GM23338 (cell line): ENCODE results near the gene GPR152. TPM values are rescaled to one million over a fixed set of nuclear protein-coding genes. Genes with fewer than 3 reads are reported as not detected.

Source experiments
- ATAC-seq: fragments of 200-7000 bp; cut with Tn5 transposase; 3 replicates; pipeline ENCODE4 v1.9.1; 2020
- DNase-seq: peaks from one replicate; pipeline ENCODE4 v3.0.0-alpha.2; 2015; ENCODE audit warnings: low spot score
- H2AFZ ChIP-seq: fragments of 200-600 bp; sonication (generic); 2 replicates; pipeline ENCODE4 v1.8.0; 2016; ENCODE audit warnings: antibody characterized with exemption, mild to moderate bottlenecking, moderate library complexity
- H3F3A ChIP-seq: fragments of 200-600 bp; sonication (generic); replicated peaks from 2 replicates; pipeline ENCODE4 v1.8.0; 2017; ENCODE audit warnings: antibody characterized with exemption, mixed run types, low read depth
- H3K27ac ChIP-seq: fragments of 200-600 bp; sonication (generic); 2 replicates; pipeline ENCODE4 v1.6.1; 2016; ENCODE audit warnings: low read depth
- H3K27me3 ChIP-seq: fragments of 200-600 bp; sonication (generic); 2 replicates; pipeline ENCODE4 v1.8.0; 2016; ENCODE audit warnings: mild to moderate bottlenecking, mixed run types, moderate library complexity; ENCODE audit not compliant: insufficient read depth
- H3K36me3 ChIP-seq: fragments of 200-600 bp; sonication (generic); 2 replicates; pipeline ENCODE4 v1.8.0; 2016; ENCODE audit warnings: mild to moderate bottlenecking; ENCODE audit not compliant: insufficient read depth
- H3K4me1 ChIP-seq: fragments of 200-600 bp; sonication (generic); 2 replicates; pipeline ENCODE4 v1.8.0; 2016; ENCODE audit warnings: mild to moderate bottlenecking, moderate library complexity; ENCODE audit not compliant: insufficient read depth
- H3K4me2 ChIP-seq: fragments of 200-600 bp; sonication (generic); 2 replicates; pipeline ENCODE4 v1.7.1; 2017; ENCODE audit warnings: mixed run types
- H3K4me3 ChIP-seq: fragments of 200-600 bp; sonication (generic); 2 replicates; pipeline ENCODE4 v1.6.1; 2016; ENCODE audit warnings: mixed run types
- H3K79me2 ChIP-seq: fragments of 200-600 bp; sonication (generic); replicated peaks from 2 replicates; pipeline ENCODE4 v1.8.0; 2017; ENCODE audit warnings: mild to moderate bottlenecking; ENCODE audit not compliant: insufficient read depth
- H3K9me2 ChIP-seq: fragments of 200-600 bp; sonication (generic); 2 replicates; pipeline ENCODE4 v1.8.0; 2017; ENCODE audit not compliant: insufficient read depth
- H4K20me1 ChIP-seq: fragments of 200-600 bp; sonication (generic); replicated peaks from 2 replicates; pipeline ENCODE4 v1.8.0; 2017; ENCODE audit warnings: mild to moderate bottlenecking; ENCODE audit not compliant: insufficient read depth
- H3K27ac Mint-ChIP-seq: 2 replicates; pipeline ENCODE4 v1.8.0; 2020; ENCODE audit warnings: inconsistent platforms, mild to moderate bottlenecking, moderate library complexity, mixed read lengths
- H3K27me3 Mint-ChIP-seq: 3 replicates; pipeline ENCODE4 v1.8.0; 2022; ENCODE audit warnings: low read depth, mild to moderate bottlenecking, moderate library complexity, mixed read lengths, inconsistent platforms; ENCODE audit not compliant: insufficient read depth, poor library complexity
- H3K36me3 Mint-ChIP-seq: 3 replicates; pipeline ENCODE4 v1.8.0; 2021; ENCODE audit warnings: low read depth, mild to moderate bottlenecking, inconsistent platforms, moderate library complexity, mixed read lengths
- H3K4me1 Mint-ChIP-seq: 3 replicates; pipeline ENCODE4 v1.8.0; 2020; ENCODE audit warnings: mild to moderate bottlenecking, inconsistent platforms, mixed read lengths
- H3K4me3 Mint-ChIP-seq: 3 replicates; pipeline ENCODE4 v1.8.0; 2021; ENCODE audit warnings: moderate library complexity, mild to moderate bottlenecking, inconsistent platforms, mixed read lengths
- H3K9me3 Mint-ChIP-seq: 3 replicates; pipeline ENCODE4 v1.8.0; 2020; ENCODE audit warnings: moderate library complexity, mild to moderate bottlenecking, inconsistent platforms, mixed read lengths
- CREB1 ChIP-seq: fragments of 250-450 bp; sonication (Bioruptor Pico); IDR thresholded peaks from 2 replicates; pipeline ENCODE4 v1.5.0; 2020; ENCODE audit warnings: low read depth, mild to moderate bottlenecking, moderate library complexity
- ETS1 ChIP-seq: IDR thresholded peaks from 2 replicates; pipeline ENCODE4 v1.6.1; 2016; ENCODE audit warnings: antibody characterized with exemption
- EZH2phosphoT487 ChIP-seq: fragments of 200-600 bp; sonication (generic); IDR thresholded peaks from one replicate; pipeline ENCODE4 v1.8.1; 2018; ENCODE audit warnings: antibody characterized with exemption; ENCODE audit not compliant: unreplicated experiment
- JUNB ChIP-seq: IDR thresholded peaks from one replicate; pipeline ENCODE4 v1.6.1; 2016; ENCODE audit warnings: antibody characterized with exemption; ENCODE audit not compliant: unreplicated experiment
- NANOG ChIP-seq: IDR thresholded peaks from 2 replicates; pipeline ENCODE4 v1.6.1; 2016; ENCODE audit warnings: antibody characterized with exemption, borderline replicate concordance
- POLR2AphosphoS5 ChIP-seq: IDR thresholded peaks from 2 replicates; pipeline ENCODE4 v1.6.1; 2016; ENCODE audit warnings: antibody characterized with exemption, low read depth
- ZNF331 ChIP-seq: fragments of 250-450 bp; sonication (Bioruptor Pico); IDR thresholded peaks from 2 replicates; pipeline ENCODE4 v1.5.0; 2020; ENCODE audit warnings: low read depth, mild to moderate bottlenecking, moderate library complexity
- ZNF462 ChIP-seq: fragments of 250-450 bp; sonication (Bioruptor Pico); IDR thresholded peaks from 2 replicates; pipeline ENCODE4 v1.5.0; 2020; ENCODE audit warnings: mild to moderate bottlenecking, moderate library complexity
- polyA plus RNA-seq: library from polyadenylated mRNA; unstranded; fragments of >200 nt; fragmentation: Nextera tagmentation; extraction: Ambion mirVana; gene quantifications from 2 replicates; pipeline ENCODE4 v1.2.1, GENCODE V29; 2016
- total RNA-seq: library from RNA; depleted of rRNA; stranded (reverse); fragments of >200 nt; shearing (Covaris generic); gene quantifications from 2 replicates; pipeline ENCODE4 v1.2.3, GENCODE V29; 2014

GPR152 gene
- total and polyA plus RNA-seq, 2 experiments from 2014 or later = not detected

- no peak for TF ChIP-seq ZNF462 (CRISPR knock-in tag)
- TF ChIP-seq POLR2AphosphoS5 = no peak
- TF ChIP-seq NANOG = no peak
- TF ChIP-seq ZNF331 (CRISPR knock-in tag) = no peak
Observed at GRCh38 chr11:67405196-67405567, 47.3 kb downstream of the GPR152 start (continued).

GRCh38 chr11:67404515-67405195 lies 47.9 kb downstream of the GPR152 start:
- no peak for ATAC-seq
- H3K4me1 Mint-ChIP-seq = peaks cover 18% of the 10 kb centered on the region
- H3K27ac Mint-ChIP-seq = peak overlapping the region; percentile 47; the same call in 1 of the 2 replicates
- peaks cover 11% of the 10 kb centered on the region; the same call in 1 of the 2 replicates for H3K4me1 ChIP-seq
- H3K9me3 Mint-ChIP-seq = no peaks in the 10 kb centered on the region
- H3F3A ChIP-seq = no peaks in the 10 kb centered on the region
- no peak overlapping the region for H2AFZ ChIP-seq
- no peak for DNase-seq
- peaks cover 15% of the 10 kb centered on the region for H3K79me2 ChIP-seq
- peaks cover 9% of the 10 kb centered on the region for H3K36me3 Mint-ChIP-seq
- peaks cover 8% of the 10 kb centered on the region; the same call in 1 of the 2 replicates for H4K20me1 ChIP-seq
- H3K4me3 ChIP-seq = no peak overlapping the region
- no peaks in the 10 kb centered on the region for H3K9me2 ChIP-seq
- no peaks in the 10 kb centered on the region for H3K36me3 ChIP-seq
- TF ChIP-seq ZNF462 (CRISPR knock-in tag) = no peak
- no peak for TF ChIP-seq NANOG
- no peak for TF ChIP-seq JUNB
- no peak for TF ChIP-seq ETS1
- no peak for TF ChIP-seq EZH2phosphoT487
- TF ChIP-seq CREB1 (CRISPR knock-in tag) = no peak
- no peaks in the 10 kb centered on the region for H3K27me3 ChIP-seq
- H3K27me3 Mint-ChIP-seq = peaks cover 20% of the 10 kb centered on the region
- H3K4me3 Mint-ChIP-seq = no peak overlapping the region
- H3K27ac ChIP-seq = no peak overlapping the region
- no peak overlapping the region for H3K4me2 ChIP-seq
